ENCODE results near the gene NCK2. TPM values are rescaled to one million over a fixed set of nuclear protein-coding genes. Genes with fewer than 3 reads are reported as not detected.

Gene NCK2
- total and polyA plus RNA-seq, 2 experiments from 2014 or later: 72.6 to 100 TPM

GRCh38 chr2:105761931-105762515 is 17.3 kb downstream of the NCK2 start:
- H3K9me2 ChIP-seq (replicated peaks; ENCODE audit: insufficient read depth): no peaks in the 10 kb centered on the region
- peak overlapping the region; percentile 24 for H3K27ac ChIP-seq
- H3K4me3 ChIP-seq: no peak overlapping the region
- H4K20me1 ChIP-seq (ENCODE audit: insufficient read depth, poor library complexity, severe bottlenecking): peaks cover 99% of the 10 kb centered on the region
- TF ChIP-seq EZH2phosphoT487 (IDR thresholded peaks at IDR 0.05; ENCODE audit: low read depth, severe bottlenecking, unreplicated experiment) (no peak), CTCF (IDR thresholded peaks at IDR 0.05; ENCODE audit: poor library complexity) (no peak), EZH2 (IDR thresholded peaks at IDR 0.05; ENCODE audit: borderline replicate concordance) (no peak)
- 68% methylated on average over 11 of the region's 11 CpGs for WGBS (ENCODE audit: low lambda C conversion rate, missing lambda C conversion rate)
- peaks cover 100% of the 10 kb centered on the region for H3K79me2 ChIP-seq
- no peak overlapping the region for H2AFZ ChIP-seq
- peak overlapping the region; percentile 54 for H3K4me2 ChIP-seq
- no peaks in the 10 kb centered on the region for H3K27me3 ChIP-seq
- DNase-seq (ENCODE audit: low spot score): no peak
- peaks cover 8% of the 10 kb centered on the region for H3K4me1 ChIP-seq (ENCODE audit: insufficient read depth)
- no peaks in the 10 kb centered on the region for H3K36me3 ChIP-seq (replicated peaks; ENCODE audit: insufficient read depth, low read depth)
- H3K9me3 ChIP-seq (ENCODE audit: low read depth): no peaks in the 10 kb centered on the region

- Histone ChIP-seq H3K27ac (no peak overlapping the region), H2AFZ (no peak overlapping the region), H3K4me1 (ENCODE audit: insufficient read depth) (peaks cover 8% of the 10 kb centered on the region), H3K36me3 (replicated peaks; ENCODE audit: insufficient read depth, low read depth) (no peaks in the 10 kb centered on the region), H3K9me3 (ENCODE audit: low read depth) (no peaks in the 10 kb centered on the region), H3K27me3 (no peaks in the 10 kb centered on the region), H3K4me2 (no peak overlapping the region), H4K20me1 (ENCODE audit: insufficient read depth, poor library complexity, severe bottlenecking) (peaks cover 99% of the 10 kb centered on the region), H3K4me3 (no peak overlapping the region), H3K79me2 (peaks cover 100% of the 10 kb centered on the region), H3K9me2 (replicated peaks; ENCODE audit: insufficient read depth) (no peaks in the 10 kb centered on the region)
- TF ChIP-seq EZH2phosphoT487 (IDR thresholded peaks at IDR 0.05; ENCODE audit: low read depth, severe bottlenecking, unreplicated experiment) (no peak), EZH2 (IDR thresholded peaks at IDR 0.05; ENCODE audit: borderline replicate concordance) (no peak), CTCF (IDR thresholded peaks at IDR 0.05; ENCODE audit: poor library complexity) (no peak)
- 94% methylated on average over 10 of the region's 10 CpGs for WGBS (ENCODE audit: low lambda C conversion rate, missing lambda C conversion rate)
- DNase-seq (ENCODE audit: low spot score): no peak
These were observed 18.4 kb downstream of the NCK2 start for GRCh38 chr2:105763076-105763475.

- H2AFZ ChIP-seq: no peak overlapping the region
- H3K36me3 ChIP-seq (replicated peaks; ENCODE audit: insufficient read depth, low read depth): no peaks in the 10 kb centered on the region
- no peak overlapping the region for H3K4me3 ChIP-seq
- peaks cover 100% of the 10 kb centered on the region for H3K79me2 ChIP-seq
- TF ChIP-seq EZH2phosphoT487 (IDR thresholded peaks at IDR 0.05; ENCODE audit: low read depth, severe bottlenecking, unreplicated experiment) (no peak), EZH2 (IDR thresholded peaks at IDR 0.05; ENCODE audit: borderline replicate concordance) (no peak), CTCF (IDR thresholded peaks at IDR 0.05; ENCODE audit: poor library complexity) (no peak)
- 89% methylated on average over 9 of the region's 9 CpGs for WGBS (ENCODE audit: low lambda C conversion rate, missing lambda C conversion rate)
- no peak for DNase-seq (ENCODE audit: low spot score)
- H4K20me1 ChIP-seq (ENCODE audit: insufficient read depth, poor library complexity, severe bottlenecking): peaks cover 95% of the 10 kb centered on the region
- no peaks in the 10 kb centered on the region for H3K27me3 ChIP-seq
- H3K4me2 ChIP-seq: no peak overlapping the region
- no peak overlapping the region for H3K27ac ChIP-seq
- H3K9me2 ChIP-seq (replicated peaks; ENCODE audit: insufficient read depth): no peaks in the 10 kb centered on the region
- no peaks in the 10 kb centered on the region for H3K9me3 ChIP-seq (ENCODE audit: low read depth)
- peaks cover 8% of the 10 kb centered on the region for H3K4me1 ChIP-seq (ENCODE audit: insufficient read depth)
These were observed 19.3 kb downstream of the NCK2 start for GRCh38 chr2:105764059-105764458.
